ENCODE results near the gene PLA2G10. TPM values are rescaled to one million over a fixed set of nuclear protein-coding genes. Genes with fewer than 3 reads are reported as not detected.
"Not testable (repeated sequence)": the region's sequence is repeated elsewhere in the genome, so short reads cannot be mapped to it uniquely, and the experiment has no call there.

Gene PLA2G10
- polyA plus RNA-seq (2013, experiment 1 of 2) = not detected
- not detected for polyA plus RNA-seq (2013, experiment 2 of 2)

GRCh38 chr16:14694129-14694528 is at the start of gene PLA2G10:
Gene PLA2G10, minus strand, starts transcription at chr16:14694308. Its CDS starts 79 bp downstream, at chr16:14694229.
- H2BK5ac ChIP-seq (ENCODE audit: low read depth, low read length, poor library complexity, severe bottlenecking); H3K9ac ChIP-seq (ENCODE audit: low read length); H3K4ac ChIP-seq (ENCODE audit: low read depth in 1 of 2, low read length in 2 of 2); H2AFZ ChIP-seq (ENCODE audit: low read depth, low read length); H3K4me3 ChIP-seq (ENCODE audit: insufficient read depth in 1 of 2, low read depth in 1 of 2, low read length in 2 of 2); H2AK5ac ChIP-seq (ENCODE audit: low read length, severe bottlenecking); H3K36me3 ChIP-seq (ENCODE audit: control insufficient read depth in 1 of 2, insufficient read depth in 2 of 2, low read depth in 1 of 2, low read length in 2 of 2); H2BK12ac ChIP-seq (ENCODE audit: low read length in 2 of 2); H3K14ac ChIP-seq (ENCODE audit: low read length in 2 of 2); H3K18ac ChIP-seq (ENCODE audit: low read depth in 1 of 2, low read length in 2 of 2); H3K79me1 ChIP-seq (replicated peaks; ENCODE audit: low read length, poor library complexity, severe bottlenecking); H3K27me3 ChIP-seq (ENCODE audit: control insufficient read depth in 1 of 2, insufficient read depth in 1 of 2, low read length in 2 of 2); H3K4me1 ChIP-seq (ENCODE audit: control insufficient read depth, insufficient read depth, low read depth, low read length); H4K91ac ChIP-seq (ENCODE audit: low read length); H3K27ac ChIP-seq (ENCODE audit: low read length, poor library complexity, severe bottlenecking); H3K9me3 ChIP-seq (ENCODE audit: control insufficient read depth, low read length); H3K4me2 ChIP-seq (ENCODE audit: low read length, poor library complexity, severe bottlenecking); H2BK15ac ChIP-seq (ENCODE audit: low read depth, poor library complexity, severe bottlenecking); DNase-seq; H4K8ac ChIP-seq (ENCODE audit: low read length); H3K23ac ChIP-seq (ENCODE audit: low read length in 2 of 2); H2BK120ac ChIP-seq (ENCODE audit: low read depth, low read length): not testable (repeated sequence)
- no CpG with 5 or more reads among the region's 28 CpGs for WGBS

- H3K4me1 ChIP-seq (ENCODE audit: control insufficient read depth, insufficient read depth, low read depth, low read length); H3K4ac ChIP-seq (ENCODE audit: low read depth in 1 of 2, low read length in 2 of 2); H2AK5ac ChIP-seq (ENCODE audit: low read length, severe bottlenecking); H2BK12ac ChIP-seq (ENCODE audit: low read length in 2 of 2); H3K27me3 ChIP-seq (ENCODE audit: control insufficient read depth in 1 of 2, insufficient read depth in 1 of 2, low read length in 2 of 2); H3K4me3 ChIP-seq (ENCODE audit: insufficient read depth in 1 of 2, low read depth in 1 of 2, low read length in 2 of 2); DNase-seq; H3K23ac ChIP-seq (ENCODE audit: low read length in 2 of 2); H3K4me2 ChIP-seq (ENCODE audit: low read length, poor library complexity, severe bottlenecking); H3K9ac ChIP-seq (ENCODE audit: low read length); H3K14ac ChIP-seq (ENCODE audit: low read length in 2 of 2); H2BK15ac ChIP-seq (ENCODE audit: low read depth, poor library complexity, severe bottlenecking); H4K91ac ChIP-seq (ENCODE audit: low read length); H4K8ac ChIP-seq (ENCODE audit: low read length); H3K9me3 ChIP-seq (ENCODE audit: control insufficient read depth, low read length); H2BK120ac ChIP-seq (ENCODE audit: low read depth, low read length); H3K36me3 ChIP-seq (ENCODE audit: control insufficient read depth in 1 of 2, insufficient read depth in 2 of 2, low read depth in 1 of 2, low read length in 2 of 2); H3K18ac ChIP-seq (ENCODE audit: low read depth in 1 of 2, low read length in 2 of 2); H3K27ac ChIP-seq (ENCODE audit: low read length, poor library complexity, severe bottlenecking); H3K79me1 ChIP-seq (replicated peaks; ENCODE audit: low read length, poor library complexity, severe bottlenecking); H2AFZ ChIP-seq (ENCODE audit: low read depth, low read length); H2BK5ac ChIP-seq (ENCODE audit: low read depth, low read length, poor library complexity, severe bottlenecking): not testable (repeated sequence)
- WGBS = no CpG with 5 or more reads among the region's 73 CpGs
Measured at GRCh38 chr16:14742273-14743128, 48.4 kb upstream of the PLA2G10 start, which contains the start of gene NPIPA2. Gene NPIPA2, plus strand, starts transcription at chr16:14742533. Its CDS starts 5,533 bp downstream, at chr16:14748066.

GRCh38 chr16:14741794-14742193 is 47.7 kb upstream of the PLA2G10 start:
- H3K79me1 ChIP-seq (replicated peaks; ENCODE audit: low read length, poor library complexity, severe bottlenecking); H3K18ac ChIP-seq (ENCODE audit: low read depth in 1 of 2, low read length in 2 of 2); H3K4me3 ChIP-seq (ENCODE audit: insufficient read depth in 1 of 2, low read depth in 1 of 2, low read length in 2 of 2); H4K91ac ChIP-seq (ENCODE audit: low read length); H3K4ac ChIP-seq (ENCODE audit: low read depth in 1 of 2, low read length in 2 of 2); DNase-seq; H3K27me3 ChIP-seq (ENCODE audit: control insufficient read depth in 1 of 2, insufficient read depth in 1 of 2, low read length in 2 of 2); H3K4me2 ChIP-seq (ENCODE audit: low read length, poor library complexity, severe bottlenecking); H2AFZ ChIP-seq (ENCODE audit: low read depth, low read length); H4K8ac ChIP-seq (ENCODE audit: low read length); H2BK120ac ChIP-seq (ENCODE audit: low read depth, low read length); H3K9me3 ChIP-seq (ENCODE audit: control insufficient read depth, low read length); H3K14ac ChIP-seq (ENCODE audit: low read length in 2 of 2); H2BK5ac ChIP-seq (ENCODE audit: low read depth, low read length, poor library complexity, severe bottlenecking); H2BK12ac ChIP-seq (ENCODE audit: low read length in 2 of 2); H3K27ac ChIP-seq (ENCODE audit: low read length, poor library complexity, severe bottlenecking); H2BK15ac ChIP-seq (ENCODE audit: low read depth, poor library complexity, severe bottlenecking); H3K9ac ChIP-seq (ENCODE audit: low read length); H2AK5ac ChIP-seq (ENCODE audit: low read length, severe bottlenecking); H3K23ac ChIP-seq (ENCODE audit: low read length in 2 of 2); H3K36me3 ChIP-seq (ENCODE audit: control insufficient read depth in 1 of 2, insufficient read depth in 2 of 2, low read depth in 1 of 2, low read length in 2 of 2); H3K4me1 ChIP-seq (ENCODE audit: control insufficient read depth, insufficient read depth, low read depth, low read length): not testable (repeated sequence)
- WGBS = no CpG with 5 or more reads among the region's 11 CpGs

- H3K23ac ChIP-seq (ENCODE audit: low read length in 2 of 2); H3K4me3 ChIP-seq (ENCODE audit: insufficient read depth in 1 of 2, low read depth in 1 of 2, low read length in 2 of 2); H4K91ac ChIP-seq (ENCODE audit: low read length); H4K8ac ChIP-seq (ENCODE audit: low read length); H2BK15ac ChIP-seq (ENCODE audit: low read depth, poor library complexity, severe bottlenecking); H2AFZ ChIP-seq (ENCODE audit: low read depth, low read length); DNase-seq; H3K9ac ChIP-seq (ENCODE audit: low read length); H3K18ac ChIP-seq (ENCODE audit: low read depth in 1 of 2, low read length in 2 of 2); H3K4me2 ChIP-seq (ENCODE audit: low read length, poor library complexity, severe bottlenecking); H3K27me3 ChIP-seq (ENCODE audit: control insufficient read depth in 1 of 2, insufficient read depth in 1 of 2, low read length in 2 of 2); H3K4ac ChIP-seq (ENCODE audit: low read depth in 1 of 2, low read length in 2 of 2); H2AK5ac ChIP-seq (ENCODE audit: low read length, severe bottlenecking); H3K4me1 ChIP-seq (ENCODE audit: control insufficient read depth, insufficient read depth, low read depth, low read length); H2BK5ac ChIP-seq (ENCODE audit: low read depth, low read length, poor library complexity, severe bottlenecking); H2BK120ac ChIP-seq (ENCODE audit: low read depth, low read length); H3K79me1 ChIP-seq (replicated peaks; ENCODE audit: low read length, poor library complexity, severe bottlenecking); H3K27ac ChIP-seq (ENCODE audit: low read length, poor library complexity, severe bottlenecking); H3K14ac ChIP-seq (ENCODE audit: low read length in 2 of 2); H3K36me3 ChIP-seq (ENCODE audit: control insufficient read depth in 1 of 2, insufficient read depth in 2 of 2, low read depth in 1 of 2, low read length in 2 of 2); H2BK12ac ChIP-seq (ENCODE audit: low read length in 2 of 2); H3K9me3 ChIP-seq (ENCODE audit: control insufficient read depth, low read length): not testable (repeated sequence)
- no CpG with 5 or more reads among the region's 10 CpGs for WGBS
Measured at GRCh38 chr16:14740832-14741385, 46.8 kb upstream of the PLA2G10 start.

Data from mesenchymal stem cell (in vitro differentiated cells and primary cell).